Keratinocyte (primary cell): ENCODE results near the gene SCN1B.

Experiments
- EZH2 ChIP-seq: IDR thresholded peaks from one replicate; pipeline ENCODE4 v1.6.1; 2012; ENCODE audit warnings: inconsistent platforms, mild to moderate bottlenecking, low read length, moderate library complexity
- TF ChIP-seq, protein P1 (sequence below), 3 experiments: IDR thresholded peaks in 1 of 3; conservative IDR thresholded peaks in 1 of 3; optimal IDR thresholded peaks in 1 of 3; 2 replicates in 2 of 3; 3 replicates in 1 of 3; pipeline versions ENCODE3 to v1.5.1; 2011; ENCODE audit warnings: low read length in 3 of 3, mild to moderate bottlenecking in 3 of 3, moderate library complexity in 2 of 3, control low read depth in 1 of 3, inconsistent platforms in 1 of 3; ENCODE audit not compliant: insufficient read depth in 2 of 3; ENCODE audit errors: extremely low read depth in 1 of 3

- TF ChIP-seq, protein P1, sequence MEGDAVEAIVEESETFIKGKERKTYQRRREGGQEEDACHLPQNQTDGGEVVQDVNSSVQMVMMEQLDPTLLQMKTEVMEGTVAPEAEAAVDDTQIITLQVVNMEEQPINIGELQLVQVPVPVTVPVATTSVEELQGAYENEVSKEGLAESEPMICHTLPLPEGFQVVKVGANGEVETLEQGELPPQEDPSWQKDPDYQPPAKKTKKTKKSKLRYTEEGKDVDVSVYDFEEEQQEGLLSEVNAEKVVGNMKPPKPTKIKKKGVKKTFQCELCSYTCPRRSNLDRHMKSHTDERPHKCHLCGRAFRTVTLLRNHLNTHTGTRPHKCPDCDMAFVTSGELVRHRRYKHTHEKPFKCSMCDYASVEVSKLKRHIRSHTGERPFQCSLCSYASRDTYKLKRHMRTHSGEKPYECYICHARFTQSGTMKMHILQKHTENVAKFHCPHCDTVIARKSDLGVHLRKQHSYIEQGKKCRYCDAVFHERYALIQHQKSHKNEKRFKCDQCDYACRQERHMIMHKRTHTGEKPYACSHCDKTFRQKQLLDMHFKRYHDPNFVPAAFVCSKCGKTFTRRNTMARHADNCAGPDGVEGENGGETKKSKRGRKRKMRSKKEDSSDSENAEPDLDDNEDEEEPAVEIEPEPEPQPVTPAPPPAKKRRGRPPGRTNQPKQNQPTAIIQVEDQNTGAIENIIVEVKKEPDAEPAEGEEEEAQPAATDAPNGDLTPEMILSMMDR (optimal IDR thresholded peaks at IDR 0.05 in 1 of 3, IDR thresholded peaks at IDR 0.05 in 1 of 3, conservative IDR thresholded peaks at IDR 0.05 in 1 of 3; ENCODE audit: extremely low read depth in 1 of 3, insufficient read depth in 2 of 3, low read length in 3 of 3): no peak
- no peak for TF ChIP-seq EZH2
Measured at GRCh38 chr19:35011091-35011689, 19.1 kb upstream of the SCN1B start.
